DND-41 (cell line): Measurements from ENCODE around the gene MTX1.

Experiments
- EZH2 ChIP-seq: IDR thresholded peaks from 3 replicates; pipeline ENCODE4 v1.6.1; 2012; ENCODE audit warnings: borderline replicate concordance, low read depth, mild to moderate bottlenecking, moderate library complexity, low read length, inconsistent platforms; ENCODE audit not compliant: severe bottlenecking
- TF ChIP-seq, protein P1 (sequence below): IDR thresholded peaks from 2 replicates; pipeline ENCODE4 v1.5.1; 2012; ENCODE audit warnings: borderline replicate concordance, low read length, moderate library complexity, mild to moderate bottlenecking; ENCODE audit not compliant: poor library complexity, severe bottlenecking; ENCODE audit errors: extremely low read depth

DNA sequence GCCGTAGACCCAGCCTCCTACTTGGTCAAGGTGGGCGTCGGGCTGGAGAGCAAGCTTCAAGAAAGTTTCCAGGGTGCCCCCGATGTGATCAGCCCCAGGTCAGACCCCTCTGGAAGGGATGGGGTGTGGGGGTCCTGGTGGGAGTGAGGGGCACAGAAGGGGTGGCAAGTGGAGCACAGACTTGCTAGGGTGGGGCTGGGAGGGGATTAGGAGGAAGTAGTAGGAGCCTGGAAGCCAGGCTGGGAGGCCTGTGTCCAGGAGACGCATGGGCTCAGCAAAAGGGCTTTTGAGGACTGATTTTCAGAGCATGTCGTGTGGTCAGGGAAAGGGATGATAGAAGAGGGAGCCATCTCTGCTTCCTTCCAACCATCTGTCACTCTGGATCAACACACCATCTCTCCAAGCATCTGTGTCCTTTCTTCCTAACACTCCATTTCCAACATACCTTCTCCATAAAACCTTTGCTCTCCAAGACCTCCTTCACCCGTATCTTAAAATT, 26.4 kb upstream of the MTX1 start:
- TF ChIP-seq EZH2, result no peak
- TF ChIP-seq, protein P1, sequence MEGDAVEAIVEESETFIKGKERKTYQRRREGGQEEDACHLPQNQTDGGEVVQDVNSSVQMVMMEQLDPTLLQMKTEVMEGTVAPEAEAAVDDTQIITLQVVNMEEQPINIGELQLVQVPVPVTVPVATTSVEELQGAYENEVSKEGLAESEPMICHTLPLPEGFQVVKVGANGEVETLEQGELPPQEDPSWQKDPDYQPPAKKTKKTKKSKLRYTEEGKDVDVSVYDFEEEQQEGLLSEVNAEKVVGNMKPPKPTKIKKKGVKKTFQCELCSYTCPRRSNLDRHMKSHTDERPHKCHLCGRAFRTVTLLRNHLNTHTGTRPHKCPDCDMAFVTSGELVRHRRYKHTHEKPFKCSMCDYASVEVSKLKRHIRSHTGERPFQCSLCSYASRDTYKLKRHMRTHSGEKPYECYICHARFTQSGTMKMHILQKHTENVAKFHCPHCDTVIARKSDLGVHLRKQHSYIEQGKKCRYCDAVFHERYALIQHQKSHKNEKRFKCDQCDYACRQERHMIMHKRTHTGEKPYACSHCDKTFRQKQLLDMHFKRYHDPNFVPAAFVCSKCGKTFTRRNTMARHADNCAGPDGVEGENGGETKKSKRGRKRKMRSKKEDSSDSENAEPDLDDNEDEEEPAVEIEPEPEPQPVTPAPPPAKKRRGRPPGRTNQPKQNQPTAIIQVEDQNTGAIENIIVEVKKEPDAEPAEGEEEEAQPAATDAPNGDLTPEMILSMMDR, result no peak
